NCI-H187 treated with DMSO at 0.1 percent for 48 hours (cell line): ENCODE data around the gene ULK3.
"Not testable (repeated sequence)": the region's sequence is repeated elsewhere in the genome, so short reads cannot be mapped to it uniquely, and the experiment has no call there.

Experiments used
- DNase-seq: peaks from one replicate; lab custom pipeline; 2025; lab: John Stamatoyannopoulos, UW

ULK3 gene, protein sequence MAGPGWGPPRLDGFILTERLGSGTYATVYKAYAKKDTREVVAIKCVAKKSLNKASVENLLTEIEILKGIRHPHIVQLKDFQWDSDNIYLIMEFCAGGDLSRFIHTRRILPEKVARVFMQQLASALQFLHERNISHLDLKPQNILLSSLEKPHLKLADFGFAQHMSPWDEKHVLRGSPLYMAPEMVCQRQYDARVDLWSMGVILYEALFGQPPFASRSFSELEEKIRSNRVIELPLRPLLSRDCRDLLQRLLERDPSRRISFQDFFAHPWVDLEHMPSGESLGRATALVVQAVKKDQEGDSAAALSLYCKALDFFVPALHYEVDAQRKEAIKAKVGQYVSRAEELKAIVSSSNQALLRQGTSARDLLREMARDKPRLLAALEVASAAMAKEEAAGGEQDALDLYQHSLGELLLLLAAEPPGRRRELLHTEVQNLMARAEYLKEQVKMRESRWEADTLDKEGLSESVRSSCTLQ

DNA sequence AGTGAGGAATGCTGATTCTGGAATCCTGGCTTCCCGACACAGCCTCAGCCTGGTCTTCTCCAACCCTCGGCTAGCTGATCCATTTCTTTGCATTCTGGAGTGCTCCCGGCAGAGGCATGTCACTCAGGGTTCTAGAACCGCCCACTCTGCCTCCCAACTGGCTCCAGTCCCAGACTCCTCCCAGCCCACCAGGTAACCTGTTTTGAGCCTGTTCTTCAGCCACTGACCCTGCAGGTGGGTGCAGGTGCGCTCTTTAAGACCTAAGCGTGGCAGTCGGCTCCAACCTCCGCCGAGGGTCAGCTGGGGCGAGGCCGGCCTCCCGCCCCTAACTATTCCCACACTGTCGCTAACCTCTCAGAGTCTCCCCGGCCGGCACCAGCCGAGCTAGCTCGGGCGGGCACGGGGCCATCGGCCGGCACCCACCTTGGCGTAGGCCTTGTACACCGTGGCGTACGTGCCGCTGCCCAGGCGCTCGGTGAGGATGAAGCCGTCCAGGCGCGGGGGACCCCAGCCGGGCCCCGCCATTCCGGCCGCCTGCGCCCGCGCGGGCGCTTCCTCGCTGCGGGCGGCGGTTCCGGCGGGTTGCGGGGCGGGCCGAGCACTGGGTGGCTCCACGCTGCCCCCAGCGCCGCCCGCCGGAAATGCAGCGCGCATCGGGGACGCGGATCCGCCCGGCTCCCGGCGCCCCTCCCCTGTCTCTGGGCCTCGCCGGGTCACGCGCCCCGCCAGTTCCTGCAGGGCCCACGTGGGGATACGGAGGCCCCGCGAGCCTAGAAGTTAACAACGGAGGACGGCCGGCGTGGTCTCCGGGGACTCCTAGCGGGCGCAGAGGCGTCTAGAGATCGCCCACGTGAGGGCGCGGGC, at the start of gene ULK3:
Gene ULK3 (minus strand): TSS at position 576 of the 864 bp plus-strand sequence. CDS start 51 bp downstream, at position 525.
- peak; percentile 76 for DNase-seq

DNA sequence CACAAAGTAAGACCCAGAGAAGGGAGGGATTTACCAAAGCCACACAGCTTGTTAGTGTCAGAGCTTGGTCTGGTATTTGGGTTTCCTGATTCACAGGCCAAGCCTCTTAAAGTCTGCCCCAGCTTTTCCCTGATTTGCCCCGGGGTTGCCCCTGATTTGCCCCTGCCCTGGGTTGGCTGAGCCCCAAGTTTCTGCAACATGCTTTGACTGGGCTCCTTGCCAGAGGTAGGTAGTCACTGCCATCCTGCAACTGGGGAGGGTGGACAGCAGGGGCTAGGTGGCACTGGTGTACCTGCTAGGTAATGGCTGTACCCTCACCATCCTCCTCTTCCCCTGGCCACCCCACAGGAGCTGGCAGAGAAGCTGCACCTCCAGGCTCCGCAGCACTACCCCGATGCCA, 49.4 kb upstream of the ULK3 start:
- no peak for DNase-seq

DNA sequence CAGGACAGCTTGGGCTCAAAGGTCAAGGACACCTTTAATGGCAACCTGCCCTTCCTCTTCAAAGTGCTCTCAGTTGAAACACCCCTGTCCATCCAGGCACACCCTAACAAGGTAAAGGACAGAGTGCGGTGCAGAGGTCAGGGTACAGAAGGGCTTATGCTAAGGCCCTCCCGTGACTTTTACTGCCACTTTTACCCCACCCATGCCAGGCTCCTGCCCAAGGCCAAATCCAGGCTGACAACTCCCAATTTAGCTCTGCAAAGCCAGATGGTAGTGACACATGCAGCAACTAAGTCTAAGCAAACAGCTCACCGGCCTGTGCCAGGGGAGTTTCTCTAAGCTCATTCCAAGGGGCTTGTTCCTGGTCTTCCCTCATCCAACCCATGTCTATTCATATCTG, 48.5 kb upstream of the ULK3 start:
- DNase-seq: no peak

DNA sequence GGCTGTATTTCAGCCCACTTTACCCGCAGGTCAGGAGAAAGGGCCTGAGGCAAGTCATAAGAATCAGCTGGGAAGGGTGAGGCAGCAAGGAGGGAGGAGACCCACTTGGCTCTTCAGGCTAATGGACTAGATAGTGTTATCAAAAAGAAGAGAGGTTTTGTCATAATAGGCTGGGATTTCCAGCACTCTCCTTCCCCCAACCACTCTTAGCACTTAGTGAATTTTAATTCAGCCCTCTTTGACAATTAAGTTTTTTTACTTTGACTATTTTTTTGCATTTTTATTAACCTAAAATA, 47.7 kb upstream of the ULK3 start:
- DNase-seq: no peak

DNA sequence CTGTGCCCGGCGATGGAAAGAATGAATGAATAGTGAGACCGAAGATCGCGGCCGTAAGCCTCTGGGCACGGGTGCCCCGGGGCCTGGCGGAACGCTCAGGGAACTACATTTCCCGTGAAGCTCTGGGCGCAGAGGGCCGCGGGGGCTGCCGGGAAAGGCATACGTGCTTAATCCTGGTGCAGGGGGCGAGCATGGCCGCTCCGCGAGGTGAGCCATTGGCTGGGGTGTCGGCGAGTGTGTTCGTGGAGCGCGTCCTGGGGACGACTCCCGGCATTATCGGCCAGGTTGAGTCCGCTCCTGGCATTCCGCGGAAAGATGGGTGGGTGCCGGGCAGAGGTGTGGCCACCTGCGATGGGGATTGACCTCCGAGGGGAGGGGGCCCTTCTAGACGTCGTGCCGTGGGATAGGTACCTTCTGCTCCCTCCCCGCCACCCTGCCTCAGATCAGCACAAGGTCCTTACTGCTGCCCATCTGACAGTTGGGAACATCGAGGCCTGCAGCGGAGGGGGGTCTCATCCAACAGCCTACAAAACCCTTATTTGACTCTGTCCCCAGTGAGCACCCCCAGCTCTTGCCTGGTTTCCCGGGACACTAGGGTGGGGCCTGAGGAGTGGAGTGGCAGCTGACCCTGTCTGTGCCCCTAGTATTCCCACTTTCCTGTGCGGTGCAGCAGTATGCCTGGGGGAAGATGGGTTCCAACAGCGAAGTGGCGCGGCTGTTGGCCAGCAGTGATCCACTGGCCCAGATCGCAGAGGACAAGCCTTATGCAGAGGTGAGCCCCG, 47.1 kb upstream of the ULK3 start, which contains the start of gene MPI:
Gene MPI (plus strand): TSS at position 160 of the 782 bp plus-strand sequence. CDS start 32 bp downstream, at position 192.
- DNase-seq: no peak

DNA sequence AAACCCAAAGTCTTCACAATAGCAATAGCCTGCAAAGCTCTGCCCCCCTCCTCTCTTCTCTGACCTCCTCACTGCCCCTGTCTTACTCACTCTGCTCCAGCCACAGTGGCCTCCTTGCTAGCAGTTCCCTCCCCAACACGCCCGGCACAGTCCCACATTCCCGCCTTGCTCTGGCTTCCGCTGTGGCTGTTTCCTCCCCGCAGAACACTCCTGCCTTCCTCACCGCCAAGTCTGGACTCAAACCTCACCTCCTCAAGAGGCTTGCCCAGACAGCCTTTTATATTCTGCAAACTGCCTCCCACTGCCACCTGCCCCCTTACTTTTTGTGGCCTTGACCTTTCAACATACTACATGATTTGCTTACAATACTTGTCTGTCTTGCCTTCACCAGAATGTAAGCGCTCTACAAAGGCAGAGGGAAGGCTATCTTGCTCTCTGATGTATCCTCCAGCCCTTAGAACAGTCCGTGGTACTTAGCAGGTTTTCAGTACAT, 46.5 kb upstream of the ULK3 start:
- DNase-seq: no peak

DNA sequence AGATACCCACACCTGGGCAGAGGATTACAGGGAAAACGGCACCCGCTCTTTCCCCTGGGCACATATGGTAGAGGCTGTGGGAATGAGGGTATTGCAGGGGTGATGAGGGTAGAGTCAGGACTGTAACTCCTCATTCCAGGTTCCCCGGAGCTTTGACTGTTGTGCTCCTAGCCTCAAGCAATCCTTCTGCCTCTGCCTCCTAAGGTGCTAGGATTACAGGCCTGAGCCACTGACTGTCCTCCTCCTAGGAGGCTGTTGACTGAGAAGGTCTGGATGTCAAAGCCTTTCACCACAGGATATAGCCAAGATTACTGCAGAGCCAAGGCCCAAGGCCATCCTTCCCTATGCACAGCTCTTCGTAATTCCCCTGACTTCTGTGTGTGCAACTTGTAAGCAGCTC, 45.8 kb upstream of the ULK3 start:
- DNase-seq: no peak

DNA sequence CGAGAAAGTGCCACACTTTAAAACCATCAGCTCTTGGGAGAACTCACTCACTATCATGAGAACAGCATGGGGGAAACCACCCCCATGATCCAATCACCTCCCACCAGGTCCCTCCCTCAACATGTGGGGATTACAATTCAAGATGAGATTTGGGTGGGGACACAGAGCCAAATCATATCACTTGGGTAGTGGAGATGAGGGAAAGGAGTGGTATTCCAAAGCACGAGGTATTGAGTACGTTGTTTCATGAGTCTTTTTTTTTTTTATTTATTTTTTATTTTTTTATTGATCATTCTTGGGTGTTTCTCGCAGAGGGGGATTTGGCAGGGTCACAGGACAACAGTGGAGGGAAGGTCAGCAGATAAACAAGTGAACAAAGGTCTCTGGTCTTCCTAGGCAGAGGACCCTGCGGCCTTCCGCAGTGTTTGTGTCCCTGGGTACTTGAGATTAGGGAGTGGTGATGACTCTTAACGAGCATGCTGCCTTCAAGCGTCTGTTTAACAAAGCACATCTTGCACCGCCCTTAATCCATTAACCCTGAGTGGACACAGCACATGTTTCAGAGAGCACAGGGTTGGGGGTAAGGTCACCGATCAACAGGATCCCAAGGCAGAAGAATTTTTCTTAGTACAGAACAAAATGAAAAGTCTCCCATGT, 44.7 kb upstream of the ULK3 start:
- DNase-seq: not testable (repeated sequence)

DNA sequence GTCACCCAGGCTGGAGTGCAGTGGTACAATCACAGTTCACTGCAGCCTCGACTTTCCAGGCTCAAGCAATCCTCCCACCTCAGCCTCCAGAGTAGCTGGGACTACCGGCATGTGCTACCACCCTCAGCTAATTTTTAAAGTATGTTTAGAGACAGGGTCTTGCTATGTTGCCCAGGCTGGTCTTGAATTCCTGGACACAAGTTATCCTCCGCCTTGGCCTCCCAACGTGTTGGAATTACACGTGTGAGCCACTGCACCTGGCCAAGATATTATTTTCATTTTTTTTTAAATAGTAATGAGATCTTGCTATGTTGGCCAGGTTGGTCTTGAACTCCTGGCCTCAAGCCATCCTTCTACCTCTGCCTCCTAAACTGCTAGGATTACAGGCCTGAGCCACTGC, 42.5 kb upstream of the ULK3 start:
- no peak for DNase-seq

DNA sequence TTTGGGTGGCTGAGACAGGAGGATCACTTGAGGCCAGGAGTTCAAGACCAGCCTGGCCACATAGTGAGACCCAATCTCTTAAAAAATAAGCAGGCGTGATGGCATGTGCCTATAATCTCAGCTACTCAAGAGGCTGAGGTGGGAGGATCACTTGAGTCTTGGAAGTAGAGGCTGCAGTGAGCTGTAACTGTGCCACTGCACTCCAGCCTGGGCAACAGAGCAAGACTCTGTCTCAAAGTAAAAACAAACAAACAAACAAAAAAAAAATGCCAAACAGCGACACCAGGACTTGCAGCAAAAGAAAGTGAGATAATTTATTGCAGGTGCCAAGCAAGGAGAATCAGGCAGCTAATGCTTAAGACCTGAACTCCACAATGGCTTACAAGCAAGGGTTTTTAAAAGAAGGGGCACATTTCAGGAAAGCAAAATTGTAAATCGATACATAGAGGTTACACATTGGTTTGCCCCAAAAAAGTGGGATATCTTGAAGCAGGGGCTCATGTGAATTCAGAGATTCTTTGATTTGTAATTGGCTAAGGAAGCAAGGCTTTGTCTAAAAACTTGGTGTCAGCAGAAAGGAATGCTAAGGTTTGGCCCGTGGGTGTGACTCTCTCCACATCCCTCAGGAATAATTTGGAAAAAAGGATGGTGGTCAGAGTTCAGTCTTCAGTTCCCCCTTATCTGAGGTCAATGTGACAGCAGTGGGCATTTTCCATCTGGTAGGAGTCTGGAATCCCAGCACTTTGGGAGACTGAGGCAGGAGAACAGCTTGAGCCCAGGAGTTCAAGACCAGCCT, 41.7 kb upstream of the ULK3 start:
- DNase-seq: no peak

DNA sequence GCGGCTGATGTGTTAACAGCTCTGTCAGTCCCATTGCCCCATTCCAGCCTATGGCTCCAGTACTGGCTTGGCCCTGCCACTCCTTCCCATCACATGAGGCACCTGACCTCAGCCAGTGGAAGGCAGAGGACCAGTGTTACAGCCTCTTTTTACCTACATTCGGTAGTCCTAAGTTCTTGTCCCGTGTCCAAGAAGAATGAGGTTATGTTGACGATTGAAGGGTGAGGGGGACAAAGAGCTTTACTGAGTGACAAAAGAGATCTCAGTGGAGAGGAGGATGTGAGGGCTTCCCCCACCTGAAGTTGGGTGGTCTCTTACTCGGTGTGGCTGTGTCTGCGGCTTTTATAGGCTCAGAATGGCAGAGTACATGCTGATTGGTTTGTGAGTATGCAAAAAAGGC, 39.6 kb upstream of the ULK3 start:
- no peak for DNase-seq

DNA sequence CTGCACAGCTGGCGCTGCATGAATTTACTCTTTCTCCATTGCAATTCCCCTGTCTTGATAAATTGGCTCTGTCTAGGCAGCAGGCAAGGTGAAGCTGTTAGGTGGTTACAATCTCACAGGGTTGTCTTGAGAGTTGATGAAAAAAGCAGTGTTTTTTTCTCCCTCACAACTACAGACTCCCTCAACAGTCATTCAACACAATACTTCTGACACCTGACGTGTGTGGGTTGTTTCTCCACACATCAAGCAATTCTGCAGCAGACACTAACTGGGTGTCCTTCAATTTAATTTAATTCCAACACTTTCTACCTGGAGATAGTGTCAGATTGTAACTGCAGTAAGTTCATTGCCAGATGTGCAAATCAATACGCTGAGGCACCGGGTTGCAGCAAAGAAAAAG, 35.3 kb upstream of the ULK3 start:
- DNase-seq: no peak

DNA sequence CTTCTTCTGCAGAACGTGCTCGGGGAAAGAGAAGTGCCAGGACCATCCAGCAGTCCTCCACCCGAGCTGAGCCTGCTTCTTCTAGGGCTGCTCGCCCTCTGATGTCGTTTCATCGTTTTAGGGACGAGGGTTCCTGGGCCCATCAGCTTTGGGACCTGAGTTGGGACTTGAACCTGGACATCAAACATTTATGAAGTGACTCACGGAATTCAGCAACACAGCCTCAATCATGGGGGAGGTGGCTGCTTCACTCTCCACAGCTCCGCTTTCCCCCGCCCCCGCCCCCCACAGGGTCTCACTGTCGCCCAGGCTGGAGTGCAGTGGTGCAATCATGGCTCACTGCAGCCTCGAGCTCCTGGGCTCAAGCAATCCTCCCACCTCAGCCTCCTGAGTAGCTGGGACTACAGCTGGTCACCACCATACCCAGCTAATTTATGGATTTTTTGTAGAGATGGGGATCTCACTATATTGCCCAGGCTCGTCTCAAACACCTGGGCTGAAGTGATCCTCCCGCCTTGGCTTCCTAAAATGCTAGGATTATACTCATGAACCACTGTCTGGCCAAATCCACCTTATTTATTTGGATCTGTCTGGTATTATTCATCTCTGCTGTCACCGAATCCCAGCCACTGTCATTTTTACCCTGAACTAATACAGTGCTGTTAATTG, 30.9 kb upstream of the ULK3 start:
- DNase-seq: no peak

DNA sequence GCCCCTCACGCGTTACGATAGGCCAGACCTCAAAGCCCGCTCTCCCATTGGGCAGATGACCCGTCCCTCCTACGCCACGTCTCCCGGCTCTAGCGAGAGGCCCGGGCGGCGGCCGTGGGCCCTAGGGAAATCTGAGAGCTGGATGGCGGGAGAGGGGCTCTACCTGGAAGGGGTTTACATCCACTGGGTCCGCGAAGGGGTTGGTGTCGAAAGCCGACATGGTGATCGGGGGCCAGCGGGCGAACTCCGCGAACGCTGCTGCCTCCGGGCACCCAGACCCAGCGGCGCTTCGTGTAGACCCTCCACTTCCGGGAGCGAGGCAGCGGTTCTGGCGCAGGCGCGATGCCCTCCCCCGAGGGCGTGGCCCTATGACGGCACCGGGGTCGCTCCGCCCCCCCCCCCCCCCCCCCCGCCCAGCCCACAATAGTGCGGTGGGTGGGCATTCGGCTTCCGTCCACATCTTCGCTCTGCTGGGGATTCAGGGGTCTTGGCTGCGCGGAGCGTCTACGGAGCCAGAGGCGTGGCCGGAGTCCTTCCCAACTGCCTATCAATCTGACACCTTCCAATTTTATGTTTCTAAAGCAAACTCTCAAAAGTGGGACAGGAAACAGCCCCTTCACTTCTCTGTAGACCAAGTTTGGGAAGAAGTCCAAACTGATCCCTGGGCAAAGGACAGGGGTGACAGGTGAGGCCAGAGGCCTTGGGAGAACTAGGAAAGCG, 30.2 kb upstream of the ULK3 start, which contains the start of gene SCAMP2:
Gene SCAMP2 (minus strand): TSS at position 330 of the 720 bp plus-strand sequence. CDS start 110 bp downstream, at position 220.
- DNase-seq: peak; percentile 76

DNA sequence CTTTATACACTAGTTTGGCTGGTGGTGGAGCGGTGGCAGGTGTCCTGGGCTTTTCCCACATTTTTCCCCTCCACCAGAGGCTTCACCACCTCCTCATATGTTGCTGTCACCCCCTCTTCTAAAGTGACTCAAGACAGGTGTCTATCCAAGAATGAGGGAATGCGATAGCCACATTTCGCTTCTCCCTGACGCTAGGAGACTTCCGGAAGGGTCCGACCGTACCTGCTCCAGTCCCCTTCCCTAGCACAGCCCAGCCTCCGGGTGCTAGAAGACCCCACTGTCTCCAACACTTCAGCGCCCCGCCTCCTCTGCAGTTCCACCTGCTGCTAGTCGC, 29.7 kb upstream of the ULK3 start:
- no peak for DNase-seq

DNA sequence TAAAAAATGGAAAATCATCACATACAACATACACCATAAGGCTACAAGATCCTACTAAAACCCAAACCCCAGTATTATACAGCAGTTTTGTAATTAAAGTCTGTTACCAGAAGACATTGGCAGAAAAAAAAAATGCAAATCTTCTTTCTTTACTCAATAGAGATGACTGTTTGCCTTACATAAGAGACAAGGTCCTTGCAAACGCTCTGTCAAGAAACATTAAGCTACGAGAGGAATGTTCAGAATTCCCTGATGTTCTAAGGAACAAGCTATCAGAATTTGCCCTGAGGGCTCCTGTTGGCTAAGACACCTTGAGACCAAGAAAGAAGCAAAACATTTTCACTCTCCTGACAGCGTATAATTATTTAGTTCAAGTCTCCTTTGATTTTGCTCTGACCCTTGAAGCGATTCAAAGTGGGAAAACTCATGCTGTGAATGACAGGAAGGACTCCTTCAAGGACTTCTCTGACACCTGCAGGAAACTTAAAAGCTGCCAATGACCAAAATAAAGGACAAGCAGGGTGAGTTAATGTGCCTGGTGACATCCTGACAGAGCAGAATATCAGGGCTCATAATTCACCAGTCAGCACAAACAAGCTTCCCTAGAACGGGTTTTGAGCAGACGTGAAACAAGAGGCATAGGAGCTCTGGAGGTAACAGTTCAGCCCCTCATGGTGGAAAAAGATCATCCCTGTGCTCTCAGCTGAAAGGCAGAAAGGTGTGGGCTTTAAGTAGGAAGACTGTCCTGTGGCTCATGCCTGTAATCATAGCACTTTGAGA, 27.7 kb upstream of the ULK3 start:
- no peak for DNase-seq

DNA sequence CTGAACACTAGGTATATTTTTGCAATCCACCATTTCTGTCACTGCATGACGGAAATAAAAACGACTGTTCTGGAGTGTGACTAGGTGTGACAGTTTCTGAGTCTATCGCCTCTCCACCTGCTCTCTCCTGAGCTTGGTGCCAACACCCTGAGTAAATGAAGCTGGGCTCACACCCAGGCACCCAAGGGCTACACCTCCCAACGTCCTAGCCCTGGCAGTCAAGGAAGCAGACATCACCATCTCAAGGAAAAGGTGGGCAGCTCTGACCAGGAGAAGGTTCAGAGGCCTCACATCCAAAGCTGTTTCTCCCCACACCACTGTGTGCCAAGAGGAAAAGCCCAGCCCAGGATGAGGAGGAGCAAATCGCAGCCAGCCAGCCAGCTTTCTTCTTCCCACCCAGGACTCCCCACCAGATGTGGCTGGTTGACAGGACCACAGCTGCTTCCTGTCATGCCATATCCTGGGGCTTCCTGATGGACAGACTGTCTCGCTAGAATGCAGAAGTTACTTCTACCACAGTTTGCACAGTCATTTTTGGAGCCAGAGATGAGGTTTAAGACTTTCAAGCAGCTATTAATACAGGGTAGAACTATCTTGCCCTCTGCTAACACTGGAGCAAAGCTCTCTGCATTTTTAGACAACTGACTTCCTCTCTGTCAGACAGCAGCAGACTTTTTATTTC, 26.9 kb upstream of the ULK3 start:
- no peak for DNase-seq

DNA sequence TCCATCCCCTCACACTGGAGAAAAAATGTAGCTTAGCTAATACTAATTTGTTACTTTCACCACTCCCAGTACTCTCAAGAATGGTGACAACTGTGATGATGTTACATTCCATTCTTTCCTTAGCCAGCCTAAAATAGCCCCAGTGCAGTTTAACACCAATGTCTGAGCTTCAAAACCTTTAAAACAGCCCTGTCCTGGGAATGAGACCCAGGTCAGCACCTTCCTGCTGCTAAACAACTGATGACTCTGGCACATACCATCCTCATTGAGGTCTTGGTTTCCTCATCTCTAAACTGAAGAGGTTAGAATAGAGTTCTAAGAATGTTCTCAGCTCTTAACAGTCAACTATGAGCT, 26.4 kb upstream of the ULK3 start:
- DNase-seq: no peak
